ENCODE results near the gene PHF21B.
A peak's percentile ranks its signal among the peaks of the same experiment; 100 is the strongest.

Gene PHF21B

DNA sequence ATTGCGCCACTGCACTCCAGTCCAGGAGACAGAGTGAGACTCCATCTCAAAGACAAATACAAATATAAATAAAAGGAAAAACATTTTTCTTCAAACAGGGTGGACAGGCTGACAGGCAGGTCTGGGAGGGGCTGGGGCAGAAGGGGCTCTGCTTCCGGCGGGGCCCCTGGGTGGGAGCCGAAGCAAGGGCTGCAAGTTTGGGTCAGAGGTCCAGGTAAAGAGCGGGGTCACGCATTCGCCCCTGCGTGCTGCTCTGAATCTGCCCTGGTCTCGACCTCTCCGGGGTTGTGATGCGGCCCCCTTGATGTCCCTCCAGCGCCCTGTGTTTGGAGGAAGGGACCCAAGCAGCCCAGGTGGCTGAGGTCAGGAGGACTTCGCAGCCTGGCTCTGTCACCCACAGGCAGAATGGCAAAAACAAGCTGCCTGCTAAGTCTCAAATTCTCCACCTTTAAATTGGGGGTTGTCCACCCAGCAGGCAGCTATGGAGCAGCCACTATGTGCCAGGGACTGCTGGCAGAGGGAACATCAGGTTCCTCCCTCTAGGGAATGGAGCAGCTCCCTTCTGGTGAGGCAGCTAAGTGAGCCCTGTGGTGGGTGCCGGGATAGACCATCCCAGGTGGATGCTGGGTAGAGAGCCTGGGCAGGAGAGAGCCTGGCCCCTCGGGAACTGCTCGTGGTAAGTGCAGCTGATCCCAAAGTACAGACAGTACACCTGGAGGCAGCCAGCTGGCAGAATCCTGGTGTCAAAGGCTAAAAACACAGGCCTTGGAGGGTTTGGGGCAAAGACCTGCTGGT is 10.3 kb upstream of the PHF21B start:
- 0 out of 2 replicates have a peak, but pooled peaks cover 3% of the 10 kb centered on the region for H3K4me1 ChIP-seq (ENCODE audit: control insufficient read depth, insufficient read depth, low read length)
- no peak overlapping the region for H3K4me3 ChIP-seq (ENCODE audit: low read length)
- WGBS (ENCODE audit: insufficient coverage, insufficient read length), result no CpG with 5 or more reads among the region's 16 CpGs
- H3K9me3 ChIP-seq (ENCODE audit: control insufficient read depth, insufficient read depth, low read length), result no peaks in the 10 kb centered on the region
- no peak for DNase-seq (ENCODE audit: low read depth, low spot score)
- H3K27ac ChIP-seq (ENCODE audit: low read length), result no peak overlapping the region
- no peaks in the 10 kb centered on the region for H3K36me3 ChIP-seq (ENCODE audit: control insufficient read depth, insufficient read depth, low read length)
- no peaks in the 10 kb centered on the region for H3K27me3 ChIP-seq (ENCODE audit: control insufficient read depth, insufficient read depth, low read length)

DNA sequence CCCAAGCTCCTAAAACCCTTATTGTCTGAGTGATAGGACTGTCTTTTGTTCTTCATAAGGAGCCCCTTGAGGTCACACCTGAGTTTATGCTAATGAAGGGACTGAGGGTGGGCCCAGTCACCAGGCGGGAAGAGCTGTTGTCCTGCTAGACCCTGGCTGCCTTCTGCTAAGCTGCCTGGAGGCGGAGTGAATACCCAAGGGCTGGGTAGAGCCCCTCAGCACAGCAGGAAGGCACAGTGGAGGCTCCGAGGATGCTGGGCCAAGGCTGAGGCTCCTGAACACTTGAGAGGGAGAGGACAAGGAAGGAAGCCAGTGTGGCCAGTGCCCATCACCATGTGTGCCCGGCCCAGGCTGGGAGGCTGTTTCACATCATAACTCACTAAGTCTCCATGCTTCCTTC is 4.8 kb upstream of the PHF21B start:
- no peak for DNase-seq (ENCODE audit: low read depth, low spot score)
- Histone ChIP-seq H3K27me3 (ENCODE audit: control insufficient read depth, insufficient read depth, low read length) (no peaks in the 10 kb centered on the region), H3K27ac (ENCODE audit: low read length) (no peak overlapping the region), H3K36me3 (ENCODE audit: control insufficient read depth, insufficient read depth, low read length) (no peaks in the 10 kb centered on the region), H3K4me1 (ENCODE audit: control insufficient read depth, insufficient read depth, low read length) (peaks cover 5% of the 10 kb centered on the region), H3K4me3 (ENCODE audit: low read length) (no peak overlapping the region), H3K9me3 (ENCODE audit: control insufficient read depth, insufficient read depth, low read length) (no peaks in the 10 kb centered on the region)
- no CpG with 5 or more reads among the region's 4 CpGs for WGBS (ENCODE audit: insufficient coverage, insufficient read length)

DNA sequence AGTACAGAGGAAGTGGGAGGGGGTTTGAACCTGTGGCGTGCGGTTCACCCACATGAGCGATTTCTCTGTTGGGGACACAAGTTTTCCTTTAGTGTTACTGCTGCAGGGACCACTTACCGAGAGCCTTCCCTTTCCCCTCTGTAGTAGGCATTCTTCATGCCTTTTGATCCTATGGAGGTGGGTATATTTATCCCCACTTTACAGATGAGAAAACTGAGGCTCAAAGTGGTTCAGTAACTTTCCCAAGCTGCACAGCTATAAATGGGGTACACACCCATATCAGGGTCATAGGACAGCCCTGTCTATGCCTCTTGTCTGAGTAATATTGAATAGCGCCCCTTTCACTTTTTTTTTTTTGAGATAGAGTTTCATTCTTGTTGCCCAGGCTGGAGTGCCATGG is 3.3 kb upstream of the PHF21B start:
- Histone ChIP-seq H3K4me3 (ENCODE audit: low read length) (no peak overlapping the region), H3K4me1 (ENCODE audit: control insufficient read depth, insufficient read depth, low read length) (peaks cover 5% of the 10 kb centered on the region)
- no CpG with 5 or more reads among the region's 5 CpGs for WGBS (ENCODE audit: insufficient coverage, insufficient read length)

DNA sequence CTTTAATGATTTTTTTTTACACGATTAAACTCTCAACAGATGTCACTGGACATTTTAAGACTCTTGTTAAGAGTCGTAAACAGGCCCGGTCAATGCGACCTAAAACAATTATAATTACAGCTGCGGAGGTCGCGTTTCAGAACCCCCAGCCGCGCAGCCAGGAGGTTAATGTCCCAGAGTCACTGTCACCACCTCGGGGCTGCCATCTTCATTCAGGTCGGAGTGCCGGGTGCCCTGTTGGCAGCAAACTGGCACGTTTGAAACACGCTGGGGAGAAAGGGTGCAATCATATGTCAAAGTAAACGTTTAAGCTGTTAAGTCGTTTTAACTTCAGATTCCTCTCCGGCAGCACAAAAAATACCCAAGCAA is 711 bp upstream of the PHF21B start:
- H3K27ac ChIP-seq (ENCODE audit: low read length), result no peak overlapping the region
- H3K9me3 ChIP-seq (ENCODE audit: control insufficient read depth, insufficient read depth, low read length), result no peaks in the 10 kb centered on the region
- WGBS (ENCODE audit: insufficient coverage, insufficient read length), result no CpG with 5 or more reads among the region's 17 CpGs
- no peak for DNase-seq (ENCODE audit: low read depth, low spot score)
- no peaks in the 10 kb centered on the region; the same call in 1 of the 2 replicates for H3K36me3 ChIP-seq (ENCODE audit: control insufficient read depth, insufficient read depth, low read length)
- H3K27me3 ChIP-seq (ENCODE audit: control insufficient read depth, insufficient read depth, low read length), result no peaks in the 10 kb centered on the region
- H3K4me1 ChIP-seq (ENCODE audit: control insufficient read depth, insufficient read depth, low read length), result peaks cover 5% of the 10 kb centered on the region
- peak overlapping the region; percentile 84; the same call in 1 of the 2 replicates for H3K4me3 ChIP-seq (ENCODE audit: low read length)

More for the DNA sequence above, 3.3 kb upstream of the PHF21B start:
- Histone ChIP-seq H3K27me3 (ENCODE audit: control insufficient read depth, insufficient read depth, low read length) (no peaks in the 10 kb centered on the region), H3K9me3 (ENCODE audit: control insufficient read depth, insufficient read depth, low read length) (no peaks in the 10 kb centered on the region), H3K36me3 (ENCODE audit: control insufficient read depth, insufficient read depth, low read length) (no peaks in the 10 kb centered on the region; the same call in 1 of the 2 replicates), H3K27ac (ENCODE audit: low read length) (no peak overlapping the region)
- no peak for DNase-seq (ENCODE audit: low read depth, low spot score)

DNA sequence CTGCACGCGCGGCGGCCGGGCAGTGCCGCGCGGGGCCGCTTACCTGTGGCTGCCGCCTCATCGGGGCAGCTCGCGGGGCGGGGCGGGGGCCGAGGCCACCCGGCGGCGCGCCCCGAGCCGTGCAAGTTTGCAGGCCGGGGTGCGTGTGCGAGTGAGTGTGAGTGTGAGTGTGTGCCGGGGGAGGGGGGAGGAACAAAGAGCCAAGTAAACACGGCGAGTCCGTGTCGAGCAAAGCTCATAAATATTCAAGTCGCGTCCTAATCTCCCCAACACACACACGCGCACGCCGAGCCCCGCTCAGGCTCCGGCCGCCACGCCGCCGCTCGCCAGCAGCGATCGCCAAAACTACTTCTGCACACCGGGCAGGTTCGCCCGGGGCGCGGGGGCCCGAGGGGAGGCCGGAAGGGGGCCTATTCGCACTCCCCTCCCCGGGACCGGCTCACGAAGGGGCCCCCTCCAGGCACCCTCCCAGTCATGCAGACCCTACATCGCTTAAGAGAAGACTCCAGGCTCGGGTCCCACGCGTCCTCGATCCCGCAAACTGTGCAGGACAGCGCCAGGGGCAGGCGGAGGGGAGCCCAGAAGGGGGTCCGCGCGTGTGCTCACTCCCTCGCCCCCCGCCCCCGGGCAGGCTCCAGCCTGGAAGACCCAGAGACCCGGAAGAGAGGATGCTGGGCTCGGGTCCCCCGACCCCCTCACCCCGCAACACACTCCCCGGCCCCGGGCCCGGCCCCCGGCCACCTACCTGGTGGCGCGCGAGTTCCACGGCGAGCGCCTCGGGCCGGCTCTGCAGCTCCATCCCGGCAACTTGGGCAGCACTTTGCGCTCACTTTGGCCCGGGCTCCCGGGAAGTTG is 827 bp downstream of the PHF21B start:
- no CpG with 5 or more reads among the region's 90 CpGs for WGBS (ENCODE audit: insufficient coverage, insufficient read length)
- Histone ChIP-seq H3K36me3 (ENCODE audit: control insufficient read depth, insufficient read depth, low read length) (peaks cover 5% of the 10 kb centered on the region), H3K27ac (ENCODE audit: low read length) (no peak overlapping the region), H3K4me3 (ENCODE audit: low read length) (peak overlapping the region; percentile 84), H3K4me1 (ENCODE audit: control insufficient read depth, insufficient read depth, low read length) (peaks cover 2% of the 10 kb centered on the region; the same call in 1 of the 2 replicates), H3K27me3 (ENCODE audit: control insufficient read depth, insufficient read depth, low read length) (no peaks in the 10 kb centered on the region), H3K9me3 (ENCODE audit: control insufficient read depth, insufficient read depth, low read length) (no peaks in the 10 kb centered on the region)
- DNase-seq (ENCODE audit: low read depth, low spot score), result no peak

DNA sequence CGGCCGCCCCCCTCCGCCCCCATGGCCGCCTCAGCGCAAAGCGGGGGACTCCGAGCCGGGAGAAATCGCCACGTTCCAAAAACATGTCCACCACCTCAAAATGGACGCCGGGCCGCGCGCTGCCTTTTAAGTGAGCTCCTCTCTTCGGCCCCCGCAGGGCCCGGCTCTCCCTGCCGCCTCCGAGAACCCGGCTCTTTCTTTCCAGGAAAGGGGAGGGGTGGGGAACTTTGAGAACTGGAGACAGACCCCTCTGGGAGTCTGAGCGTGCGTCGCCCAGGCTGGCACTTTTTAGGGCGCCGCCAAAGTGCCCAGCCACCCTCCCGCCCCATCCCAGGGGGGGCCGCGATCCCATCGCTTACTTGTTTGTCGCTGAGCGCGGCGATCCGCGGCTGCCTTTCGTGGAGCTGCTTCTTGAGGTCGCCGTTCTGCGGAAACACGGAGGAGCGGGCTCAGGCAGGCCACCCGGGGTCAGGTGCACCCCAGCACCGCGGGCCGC is 1.6 kb downstream of the PHF21B start:
- Histone ChIP-seq H3K27ac (ENCODE audit: low read length) (no peak overlapping the region), H3K4me1 (ENCODE audit: control insufficient read depth, insufficient read depth, low read length) (peaks cover 2% of the 10 kb centered on the region; the same call in 1 of the 2 replicates), H3K4me3 (ENCODE audit: low read length) (peak overlapping the region; percentile 84), H3K27me3 (ENCODE audit: control insufficient read depth, insufficient read depth, low read length) (no peaks in the 10 kb centered on the region), H3K36me3 (ENCODE audit: control insufficient read depth, insufficient read depth, low read length) (peaks cover 5% of the 10 kb centered on the region), H3K9me3 (ENCODE audit: control insufficient read depth, insufficient read depth, low read length) (no peaks in the 10 kb centered on the region)
- WGBS (ENCODE audit: insufficient coverage, insufficient read length), result no CpG with 5 or more reads among the region's 46 CpGs
- no peak for DNase-seq (ENCODE audit: low read depth, low spot score)

DNA sequence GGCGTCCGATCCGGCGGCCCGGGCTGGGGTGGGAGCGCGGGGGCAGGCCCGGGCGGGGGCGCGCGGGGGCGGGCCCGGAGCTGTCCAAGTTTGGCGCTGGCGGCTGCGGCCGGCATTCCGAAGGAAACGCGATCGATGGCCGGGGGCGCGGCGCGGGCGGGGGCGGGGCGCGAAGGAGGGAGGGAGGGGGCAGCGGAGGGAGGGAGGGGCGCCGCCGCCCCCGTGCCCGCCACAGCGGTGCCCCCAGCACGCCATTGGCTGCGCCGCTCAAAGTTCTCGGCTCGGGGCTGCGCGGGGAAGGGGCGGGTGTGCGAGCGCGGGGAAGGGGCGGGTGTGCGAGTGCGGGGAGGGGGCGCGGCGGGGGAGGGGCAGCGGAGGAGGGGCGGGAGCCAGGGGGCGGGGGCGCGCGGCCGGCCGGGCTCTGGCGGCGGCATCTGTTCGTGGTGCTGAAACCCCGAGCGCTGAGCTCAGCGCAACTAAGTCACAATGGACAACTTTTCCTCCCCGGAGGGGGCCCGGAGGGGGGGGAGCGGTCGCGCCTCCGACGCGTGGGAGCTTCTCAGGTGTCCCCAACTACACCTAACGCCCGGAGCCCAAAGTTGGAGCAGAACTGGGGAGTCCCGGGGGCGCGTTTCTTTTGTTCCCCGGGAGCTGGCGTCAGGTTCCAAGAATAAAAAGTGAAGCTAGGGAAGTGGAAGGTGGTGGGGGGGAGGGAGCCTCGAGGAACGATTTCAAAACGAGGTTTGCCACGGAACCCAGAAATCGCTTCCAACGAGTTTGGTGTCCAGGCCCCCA is 2.2 kb downstream of the PHF21B start:
- Histone ChIP-seq H3K4me3 (ENCODE audit: low read length) (peak overlapping the region; percentile 84), H3K27ac (ENCODE audit: low read length) (no peak overlapping the region), H3K4me1 (ENCODE audit: control insufficient read depth, insufficient read depth, low read length) (peaks cover 2% of the 10 kb centered on the region; the same call in 1 of the 2 replicates), H3K9me3 (ENCODE audit: control insufficient read depth, insufficient read depth, low read length) (no peaks in the 10 kb centered on the region), H3K27me3 (ENCODE audit: control insufficient read depth, insufficient read depth, low read length) (no peaks in the 10 kb centered on the region), H3K36me3 (ENCODE audit: control insufficient read depth, insufficient read depth, low read length) (peaks cover 5% of the 10 kb centered on the region)
- WGBS (ENCODE audit: insufficient coverage, insufficient read length), result no CpG with 5 or more reads among the region's 90 CpGs
- DNase-seq (ENCODE audit: low read depth, low spot score), result no peak

DNA sequence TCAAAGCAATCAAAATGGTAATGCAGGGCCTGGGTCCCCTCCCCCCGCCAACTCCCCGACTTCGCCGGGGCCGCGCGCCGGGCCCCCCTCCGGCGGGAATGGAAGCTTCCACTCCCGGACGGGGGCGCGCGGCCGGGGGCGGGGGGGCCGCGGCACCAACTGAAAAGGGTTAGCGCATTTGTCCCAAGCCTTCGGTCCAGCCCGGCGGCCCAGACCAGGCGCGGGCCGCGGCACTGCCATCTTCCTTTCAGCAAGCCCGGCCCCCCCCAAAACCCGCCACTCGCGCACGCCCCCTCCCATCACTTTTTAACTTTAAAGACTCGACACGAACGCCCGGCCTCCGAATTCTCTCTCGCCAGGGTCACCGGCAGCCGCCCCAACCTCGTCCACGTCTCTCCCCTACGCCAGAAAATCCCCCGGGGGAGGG is 2.8 kb downstream of the PHF21B start:
- WGBS (ENCODE audit: insufficient coverage, insufficient read length), result no CpG with 5 or more reads among the region's 44 CpGs
- Histone ChIP-seq H3K27me3 (ENCODE audit: control insufficient read depth, insufficient read depth, low read length) (no peaks in the 10 kb centered on the region), H3K36me3 (ENCODE audit: control insufficient read depth, insufficient read depth, low read length) (peaks cover 5% of the 10 kb centered on the region), H3K27ac (ENCODE audit: low read length) (no peak overlapping the region), H3K4me1 (ENCODE audit: control insufficient read depth, insufficient read depth, low read length) (peaks cover 2% of the 10 kb centered on the region; the same call in 1 of the 2 replicates), H3K4me3 (ENCODE audit: low read length) (peak overlapping the region; percentile 69), H3K9me3 (ENCODE audit: control insufficient read depth, insufficient read depth, low read length) (no peaks in the 10 kb centered on the region)
- no peak for DNase-seq (ENCODE audit: low read depth, low spot score)

DNA sequence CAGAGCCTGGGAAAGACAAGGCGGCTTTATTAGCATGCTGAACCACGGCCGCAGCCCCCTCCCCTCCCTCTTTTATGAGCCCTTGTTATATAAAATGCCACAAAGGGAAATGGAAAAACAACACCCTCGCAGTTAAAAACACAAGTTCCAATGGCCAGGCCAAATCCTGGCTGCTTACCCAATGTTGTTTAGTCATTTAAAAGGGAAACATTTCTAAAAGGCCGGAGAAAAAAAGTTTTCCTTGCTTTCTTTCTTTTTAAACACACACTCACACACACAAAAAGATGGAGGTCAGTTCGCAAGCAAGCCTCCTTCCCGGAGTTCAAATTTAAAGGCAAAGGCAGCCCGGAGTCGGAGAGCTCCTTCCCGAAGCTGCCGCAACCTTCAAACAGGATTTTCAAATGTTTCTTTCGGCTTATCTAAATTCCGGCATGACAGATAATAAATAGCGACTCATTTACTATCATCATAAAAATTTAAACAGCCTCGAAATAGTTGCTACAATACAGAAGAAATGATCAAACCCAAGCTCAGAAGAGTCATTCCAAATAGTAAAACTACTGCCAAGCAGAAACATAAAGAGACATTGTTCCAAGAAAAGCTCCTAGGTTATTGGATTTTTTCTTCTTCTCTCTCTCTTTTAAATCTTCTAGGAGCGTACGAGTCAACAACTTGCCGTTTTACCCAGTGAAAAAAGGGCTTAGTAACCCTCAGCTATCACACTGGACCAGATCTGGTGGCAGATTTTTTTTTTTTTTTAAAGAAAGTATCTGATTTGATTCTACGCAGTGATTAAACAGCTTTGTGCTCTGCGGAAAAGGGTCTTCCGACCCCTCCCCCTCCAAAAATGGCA is 3.5 kb downstream of the PHF21B start:
- Histone ChIP-seq H3K4me3 (ENCODE audit: low read length) (peak overlapping the region; percentile 69; the same call in 1 of the 2 replicates), H3K36me3 (ENCODE audit: control insufficient read depth, insufficient read depth, low read length) (peaks cover 5% of the 10 kb centered on the region), H3K27ac (ENCODE audit: low read length) (no peak overlapping the region), H3K4me1 (ENCODE audit: control insufficient read depth, insufficient read depth, low read length) (peaks cover 2% of the 10 kb centered on the region; the same call in 1 of the 2 replicates), H3K27me3 (ENCODE audit: control insufficient read depth, insufficient read depth, low read length) (no peaks in the 10 kb centered on the region), H3K9me3 (ENCODE audit: control insufficient read depth, insufficient read depth, low read length) (no peaks in the 10 kb centered on the region)
- no CpG with 5 or more reads among the region's 21 CpGs for WGBS (ENCODE audit: insufficient coverage, insufficient read length)
- no peak for DNase-seq (ENCODE audit: low read depth, low spot score)

Measured in iPS DF 6.9 (cell line).